A549 treated with DMSO at 1 μM for 4 hours (cell line): ENCODE data around the gene PTPRS. TPM values are rescaled to one million over a fixed set of nuclear protein-coding genes. Genes with fewer than 3 reads are reported as not detected.

ENCODE experiments used
- total RNA-seq: library from RNA; stranded (reverse); fragments of 200-300 nt; extraction: Qiagen RNA extraction; gene quantifications from 5 replicates; pipeline ENCODE4 v1.2.3, GENCODE V29; 2022; ENCODE audit warnings: low read depth

The PTPRS gene
- total RNA-seq = 21.5 to 37.9 TPM (median 28.5 TPM) in 5 replicates

DNA sequence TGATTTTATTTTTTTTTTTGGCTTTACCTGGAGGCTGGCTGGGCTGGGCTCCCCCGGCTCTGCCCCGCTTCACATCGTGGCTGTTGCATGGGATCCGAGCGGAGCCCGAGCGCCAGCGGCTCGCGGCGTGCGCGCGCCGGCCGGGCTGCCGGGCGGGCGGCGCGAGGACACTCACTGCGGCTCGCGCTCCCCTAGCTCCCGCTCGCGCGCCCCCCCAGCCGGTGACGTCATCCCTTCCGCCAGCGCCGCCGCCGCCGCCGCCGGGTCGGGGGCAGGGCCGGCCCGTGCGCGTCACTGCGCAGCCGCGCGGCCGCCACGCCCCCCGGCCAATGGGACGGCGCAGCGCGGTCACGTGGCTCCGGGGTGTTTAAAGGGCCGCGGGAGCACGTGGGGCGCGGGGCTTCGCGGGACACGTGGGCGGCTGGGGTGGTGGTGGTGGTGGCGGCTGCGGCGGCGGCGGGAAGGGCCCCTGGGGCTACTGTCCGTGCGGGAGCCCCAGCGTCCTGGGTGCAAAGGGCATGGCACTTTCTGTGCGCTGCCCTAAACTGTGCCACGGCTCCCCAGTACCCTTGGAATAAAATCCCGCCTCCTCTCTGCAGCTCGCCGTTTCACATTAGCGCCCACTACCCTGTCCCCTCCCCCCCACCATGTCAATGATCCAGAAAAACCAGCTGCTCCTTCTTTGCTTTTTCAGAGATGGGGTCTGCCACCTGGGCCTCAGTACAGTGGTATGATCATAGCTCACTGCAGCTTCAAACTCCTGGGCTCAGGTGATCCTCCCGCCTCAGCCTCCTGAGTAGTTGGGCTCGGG is at the start of gene PTPRS:
TSS of gene PTPRS (minus strand) at position 176 of the 811 bp plus-strand sequence. CDS start 54,672 bp downstream, outside the sequence.

Other genes with a start within 250 kb of the PTPRS start
- not detected in 5 replicates for gene ZNRF4, start 114.6 kb upstream of the PTPRS start, total RNA-seq
- gene TINCR, start 227.1 kb upstream of the PTPRS start, total RNA-seq = 1.6 to 3.4 TPM (median 2.2 TPM) in 5 replicates